Measurements from ENCODE around the gene CLP1. TPM values are rescaled to one million over a fixed set of nuclear protein-coding genes. Genes with fewer than 3 reads are reported as not detected.

The CLP1 gene
- polyA plus RNA-seq, 1 of the 3 experiments (the other 2 are of a cell fraction) = 18.1 TPM

- 1% methylated on average over 26 of the region's 96 CpGs for WGBS (ENCODE audit: low lambda C conversion rate)
- Histone ChIP-seq H3K4me2 (peak within 1 kb of the TSS; percentile 95), H3K9me2 (no peaks in the 10 kb centered on the region), H3K9me3 (no peaks in the 10 kb centered on the region), H3K79me2 (ENCODE audit: insufficient read depth) (peaks cover 50% of the 10 kb centered on the region), H3K9ac (peak within 1 kb of the TSS; percentile 87), H3K4me3 (ENCODE audit: low read depth in 2 of 2, low read length in 1 of 2) (peak within 1 kb of the TSS; percentile 78 to 85), H2AFZ (ENCODE audit: low read depth) (peak within 1 kb of the TSS; percentile 83), H3K4me1 (ENCODE audit: control insufficient read depth in 1 of 2, insufficient read depth in 2 of 2, low read depth in 1 of 2, low read length in 1 of 2) (peaks cover 9 to 12% of the 10 kb centered on the region in 2 experiments; a peak in 3 of 4 replicates), H3K27me3 (ENCODE audit: insufficient read depth) (no peaks in the 10 kb centered on the region), H3K27ac (ENCODE audit: low read depth in 2 of 2, low read length in 1 of 2) (peak within 1 kb of the TSS; percentile 93 to 97), H3K36me3 (replicated peaks in 1 of 2; ENCODE audit: control insufficient read depth in 1 of 2, insufficient read depth in 2 of 2, low read length in 1 of 2) (peaks cover 11 to 15% of the 10 kb centered on the region in 2 experiments), H4K20me1 (ENCODE audit: insufficient read depth) (no peaks in the 10 kb centered on the region), H3F3A (replicated peaks; ENCODE audit: insufficient read depth) (no peaks in the 10 kb centered on the region)
- CTCF ChIA-PET = interaction anchor here (0.7 to 1.3 kb wide), 5 partner anchors 11 to 316 kb away, joined by 3 to 5 read pairs (median 3); no protein-coding TSS in a partner anchor
- POLR2A ChIA-PET = no interaction called here
- peak; percentile 98 for DNase-seq
- TF ChIP-seq RXRA (IDR thresholded peaks at IDR 0.05; ENCODE audit: borderline replicate concordance, low read depth) (no peak), GATA2 (CRISPR knock-in tag; IDR thresholded peaks at IDR 0.05) (no peak), POLR2AphosphoS5 (IDR thresholded peaks at IDR 0.05; ENCODE audit: low read depth, low read length) (peak; percentile 52; the same call in 1 of the 2 replicates), USF1 (IDR thresholded peaks at IDR 0.05; ENCODE audit: borderline replicate concordance, low read depth) (no peak), ELF1 (IDR thresholded peaks at IDR 0.05) (peak; percentile 37; the same call in 1 of the 2 replicates), RFX5 (IDR thresholded peaks at IDR 0.05; ENCODE audit: low read length) (peak; percentile 79), MXI1 (IDR thresholded peaks at IDR 0.05; ENCODE audit: low read depth, low read length) (peak; percentile 76), FOXJ3 (CRISPR knock-in tag; IDR thresholded peaks at IDR 0.05) (no peak), NFIC (IDR thresholded peaks at IDR 0.05; ENCODE audit: borderline replicate concordance) (no peak), CTCF (IDR thresholded peaks at IDR 0.05) (peak; percentile 47), NRF1 (IDR thresholded peaks at IDR 0.05; ENCODE audit: low read depth, low read length) (peak; percentile 65), GABPA (IDR thresholded peaks at IDR 0.05; ENCODE audit: low read depth) (peak; percentile 75), CHD2 (IDR thresholded peaks at IDR 0.05; ENCODE audit: low read length, partially characterized antibody) (peak; percentile 97), ZBTB33 (IDR thresholded peaks at IDR 0.05; ENCODE audit: borderline replicate concordance, low read depth) (peak; percentile 96)
Observed at GRCh38 chr11:57667736-57668433, 10.3 kb downstream of the CLP1 start, which contains the start of gene ZDHHC5. TSS of gene ZDHHC5 (plus strand) at chr11:57668114. CDS start at chr11:57673091, 4,977 bp downstream.
